Activated gamma-delta T cell treated with anti-CD3 and anti-CD28 coated beads, Interleukin-2, amount 50 U/mL, for 16 hours (primary cell): ENCODE measurements around the gene PPP1R15B.

Experiments used
- DNase-seq: peaks from one replicate; pipeline ENCODE4 v3.0.0-alpha.2; 2020; ENCODE audit warnings: low read depth

Gene PPP1R15B

GRCh38 chr1:204420039-204421004 lies 8.7 kb upstream of the PPP1R15B start:
- no peak for DNase-seq

GRCh38 chr1:204419064-204419403 lies 7.4 kb upstream of the PPP1R15B start:
- DNase-seq: no peak

GRCh38 chr1:204418174-204419063 lies 6.8 kb upstream of the PPP1R15B start:
- no peak for DNase-seq

GRCh38 chr1:204417074-204417997 lies 5.7 kb upstream of the PPP1R15B start:
- DNase-seq: no peak

GRCh38 chr1:204416589-204417073 lies 5.0 kb upstream of the PPP1R15B start:
- no peak for DNase-seq

GRCh38 chr1:204415351-204415750 lies 3.7 kb upstream of the PPP1R15B start:
- DNase-seq: no peak

GRCh38 chr1:204414016-204414415 lies 2.4 kb upstream of the PPP1R15B start:
- DNase-seq: no peak

- DNase-seq: no peak
Observed at GRCh38 chr1:204413170-204413535, 1.5 kb upstream of the PPP1R15B start.

- peak; percentile 14 for DNase-seq
Observed at GRCh38 chr1:204410688-204411450, 748 bp downstream of the PPP1R15B start.

GRCh38 chr1:204409836-204410687 lies 1.6 kb downstream of the PPP1R15B start:
- DNase-seq: no peak

- no peak for DNase-seq
Observed at GRCh38 chr1:204409123-204409522, 2.5 kb downstream of the PPP1R15B start.

- DNase-seq: no peak
Observed at GRCh38 chr1:204408602-204409001, 3.0 kb downstream of the PPP1R15B start.

- DNase-seq: no peak
Observed at GRCh38 chr1:204408074-204408507, 3.5 kb downstream of the PPP1R15B start.

GRCh38 chr1:204407295-204407971 lies 4.2 kb downstream of the PPP1R15B start:
- no peak for DNase-seq

GRCh38 chr1:204406621-204407020 lies 5.0 kb downstream of the PPP1R15B start:
- DNase-seq: no peak

GRCh38 chr1:204405988-204406387 lies 5.6 kb downstream of the PPP1R15B start:
- DNase-seq: no peak

GRCh38 chr1:204404629-204405028 lies 7.0 kb downstream of the PPP1R15B start:
- DNase-seq: no peak

- no peak for DNase-seq
Observed at GRCh38 chr1:204402391-204402790, 9.2 kb downstream of the PPP1R15B start.

- DNase-seq: no peak
Observed at GRCh38 chr1:204401730-204402129, 9.9 kb downstream of the PPP1R15B start.
